Activated CD8-positive, alpha-beta memory T cell treated with anti-CD3 and anti-CD28 coated beads, Interleukin-2, amount 50 U/mL, for 24 hours (primary cell): ENCODE data around the gene PDP2.
A peak's percentile ranks its signal among the peaks of the same experiment; 100 is the strongest.
"Not testable (repeated sequence)": the region's sequence is repeated elsewhere in the genome, so short reads cannot be mapped to it uniquely, and the experiment has no call there.

Experiments
- DNase-seq: peaks from one replicate; pipeline ENCODE4 v3.0.0-alpha.2; 2020; ENCODE audit errors: extremely low read depth

The PDP2 gene

GRCh38 chr16:66919569-66920298, 39.4 kb downstream of the PDP2 start:
- no peak for DNase-seq

- DNase-seq = no peak
Measured at GRCh38 chr16:66920299-66920590, 39.9 kb downstream of the PDP2 start.

- DNase-seq = no peak
Measured at GRCh38 chr16:66920924-66921680, 40.8 kb downstream of the PDP2 start.

- DNase-seq = no peak
Measured at GRCh38 chr16:66921729-66922450, 41.6 kb downstream of the PDP2 start.

GRCh38 chr16:66923247-66923731, 43.0 kb downstream of the PDP2 start:
- no peak for DNase-seq

- DNase-seq = no peak
Measured at GRCh38 chr16:66923866-66924265, 43.6 kb downstream of the PDP2 start.

- no peak for DNase-seq
Measured at GRCh38 chr16:66924527-66925321, 44.4 kb downstream of the PDP2 start.

- no peak for DNase-seq
Measured at GRCh38 chr16:66925322-66925840, 45.1 kb downstream of the PDP2 start, which contains the start of gene RRAD. Gene RRAD (minus strand): TSS chr16:66925535. CDS start chr16:66925179, 356 bp downstream.

GRCh38 chr16:66926171-66926947, 46.0 kb downstream of the PDP2 start:
- no peak for DNase-seq

GRCh38 chr16:66926961-66927436, 46.7 kb downstream of the PDP2 start:
- DNase-seq = no peak

- no peak for DNase-seq
Measured at GRCh38 chr16:66927918-66928649, 47.8 kb downstream of the PDP2 start.

GRCh38 chr16:66928702-66929388, 48.5 kb downstream of the PDP2 start:
- DNase-seq = no peak

- no peak for DNase-seq
Measured at GRCh38 chr16:66930189-66930588, 49.9 kb downstream of the PDP2 start.

GRCh38 chr16:66931665-66932064, 51.4 kb downstream of the PDP2 start:
- no peak for DNase-seq

- DNase-seq = no peak
Measured at GRCh38 chr16:66932076-66932475, 51.8 kb downstream of the PDP2 start.

- no peak for DNase-seq
Measured at GRCh38 chr16:66933776-66934137, 53.4 kb downstream of the PDP2 start.

GRCh38 chr16:66934138-66934838, 54.0 kb downstream of the PDP2 start, which contains the start of gene CIAO2B:
Gene CIAO2B (minus strand): TSS chr16:66934402. CDS start chr16:66934364, 38 bp downstream.
- DNase-seq = peak; percentile 58

GRCh38 chr16:66934839-66935313, 54.6 kb downstream of the PDP2 start:
- not testable (repeated sequence) for DNase-seq
